Measurements from ENCODE around the gene PLCB1. TPM values are rescaled to one million over a fixed set of nuclear protein-coding genes. Genes with fewer than 3 reads are reported as not detected.
"Not testable (repeated sequence)": the region's sequence is repeated elsewhere in the genome, so short reads cannot be mapped to it uniquely, and the experiment has no call there.

The PLCB1 gene
- total RNA-seq, 1 donor from 2014 or later, result 6.3 TPM

- no peaks in the 10 kb centered on the region for H3K4me1 ChIP-seq
- ATAC-seq (no peak), DNase-seq (no peak)
- no peaks in the 10 kb centered on the region for H3K9me3 ChIP-seq
- TF ChIP-seq CTCF (IDR thresholded peaks at IDR 0.05), result no peak
- H3K27ac ChIP-seq, result no peak overlapping the region
- no peaks in the 10 kb centered on the region for H3K36me3 ChIP-seq
- H3K4me3 ChIP-seq, result no peak overlapping the region
- intact Hi-C loops (cut with DNase I), result no loop called here
- H3K27me3 ChIP-seq (ENCODE audit: low read depth), result no peaks in the 10 kb centered on the region
Observed at GRCh38 chr20:8372824-8373380, 240.8 kb downstream of the PLCB1 start.

DNA sequence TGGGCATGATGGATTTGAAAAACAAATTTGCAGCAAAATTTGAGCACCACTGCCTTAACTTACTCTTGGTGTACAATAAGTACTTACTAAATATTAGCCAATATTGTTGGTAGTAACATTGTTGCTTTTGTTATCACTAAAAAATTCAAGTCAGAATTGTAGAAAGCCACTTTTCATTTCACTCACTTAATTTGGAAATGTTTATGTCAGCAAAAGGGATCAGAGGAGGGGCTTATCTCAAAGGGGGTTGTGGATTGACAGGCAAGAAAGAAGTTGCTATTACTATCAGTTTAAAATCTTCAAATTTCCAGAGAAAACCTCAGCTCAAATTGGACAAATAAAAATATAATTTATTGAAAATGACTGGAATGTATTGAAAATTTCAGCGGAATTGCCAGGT is 241.5 kb downstream of the PLCB1 start:
- Histone ChIP-seq H3K9me3 (no peaks in the 10 kb centered on the region), H3K4me1 (no peaks in the 10 kb centered on the region), H3K36me3 (no peaks in the 10 kb centered on the region), H3K27me3 (ENCODE audit: low read depth) (no peaks in the 10 kb centered on the region), H3K27ac (no peak overlapping the region), H3K4me3 (no peak overlapping the region)
- no peak for TF ChIP-seq CTCF (IDR thresholded peaks at IDR 0.05)
- no peak for ATAC-seq
- DNase-seq, result no peak
- intact Hi-C loops (cut with DNase I), result no loop called here

GRCh38 chr20:8375898-8376297 is 243.8 kb downstream of the PLCB1 start:
- intact Hi-C loops (cut with DNase I), result no loop called here
- no peak for ATAC-seq
- H3K27ac ChIP-seq, result no peak overlapping the region

DNA sequence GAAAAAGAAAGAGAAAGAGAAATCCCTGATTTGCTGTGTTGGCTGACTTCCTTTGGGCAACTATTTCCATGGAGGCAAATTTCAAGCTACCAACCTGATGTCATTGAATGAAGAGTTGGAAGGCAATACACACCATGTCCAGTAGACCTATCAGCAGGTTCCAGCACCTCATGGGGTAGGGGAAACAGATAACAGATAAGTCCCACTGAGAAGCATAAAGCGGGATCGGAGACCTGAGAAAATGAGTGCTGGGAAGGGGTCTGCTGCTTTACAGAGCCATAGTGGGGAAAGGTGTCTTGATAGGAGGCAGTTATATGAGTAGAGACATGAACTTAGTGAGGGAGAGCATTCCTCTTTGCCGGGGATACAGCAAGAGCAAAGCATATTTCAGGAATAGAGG is 244.9 kb downstream of the PLCB1 start:
- no peak for DNase-seq

More at GRCh38 chr20:8375898-8376297, 243.8 kb downstream of the PLCB1 start:
- H3K4me1 ChIP-seq, result no peaks in the 10 kb centered on the region
- TF ChIP-seq CTCF (IDR thresholded peaks at IDR 0.05), result no peak
- H3K36me3 ChIP-seq, result no peaks in the 10 kb centered on the region
- no peaks in the 10 kb centered on the region for H3K9me3 ChIP-seq
- no peak overlapping the region for H3K4me3 ChIP-seq
- H3K27me3 ChIP-seq (ENCODE audit: low read depth), result no peaks in the 10 kb centered on the region
- no peak for DNase-seq

DNA sequence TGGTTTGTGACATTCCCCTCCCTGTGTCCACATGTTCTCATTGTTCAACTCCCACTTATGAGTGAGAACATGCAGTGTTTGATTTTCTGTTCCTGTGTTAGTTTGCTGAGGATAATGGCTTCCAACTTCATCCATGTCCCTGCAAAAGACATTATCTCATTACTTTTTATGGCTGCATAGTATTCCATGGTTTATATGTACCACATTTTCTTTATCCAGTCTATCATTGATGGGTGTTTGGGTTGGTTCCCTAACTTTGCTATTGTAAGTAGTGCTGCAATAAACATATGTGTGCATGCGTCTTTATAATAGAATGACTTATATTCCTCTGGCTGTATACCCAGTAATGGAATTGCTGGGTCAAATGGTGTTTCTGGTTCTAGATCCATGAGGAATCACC is 247.1 kb downstream of the PLCB1 start:
- H3K27ac ChIP-seq; H3K4me1 ChIP-seq; ATAC-seq; H3K4me3 ChIP-seq; intact Hi-C loops (cut with DNase I); H3K9me3 ChIP-seq; H3K36me3 ChIP-seq; H3K27me3 ChIP-seq (ENCODE audit: low read depth); DNase-seq: not testable (repeated sequence)

More for the DNA sequence above, 244.9 kb downstream of the PLCB1 start:
- Histone ChIP-seq H3K9me3 (no peaks in the 10 kb centered on the region), H3K36me3 (no peaks in the 10 kb centered on the region), H3K4me1 (no peaks in the 10 kb centered on the region), H3K27ac (no peak overlapping the region), H3K27me3 (ENCODE audit: low read depth) (no peaks in the 10 kb centered on the region), H3K4me3 (no peak overlapping the region)
- ATAC-seq, result no peak
- intact Hi-C loops (cut with DNase I), result no loop called here
- no peak for TF ChIP-seq CTCF (IDR thresholded peaks at IDR 0.05)

- intact Hi-C loops (cut with DNase I), result loop anchor here (10.0 kb wide), 1 partner anchor 250 kb away; the partner anchor contains the start of gene PLCB1
- H3K27me3 ChIP-seq (ENCODE audit: low read depth), result no peaks in the 10 kb centered on the region
Observed at GRCh38 chr20:8385247-8385646, 253.2 kb downstream of the PLCB1 start.

More at GRCh38 chr20:8385247-8385646, 253.2 kb downstream of the PLCB1 start:
- no peak for TF ChIP-seq CTCF (IDR thresholded peaks at IDR 0.05)
- Histone ChIP-seq H3K4me1 (no peaks in the 10 kb centered on the region), H3K27ac (no peak overlapping the region), H3K4me3 (no peak overlapping the region), H3K36me3 (no peaks in the 10 kb centered on the region), H3K9me3 (no peaks in the 10 kb centered on the region)
- DNase-seq (no peak), ATAC-seq (no peak)
